GM19240 (cell line): ENCODE data around the gene MSH2.
A peak's percentile ranks its signal among the peaks of the same experiment; 100 is the strongest.

Source experiments
- DNase-seq: peaks from one replicate; pipeline ENCODE4 v3.0.0; 2011; ENCODE audit warnings: low spot score; ENCODE audit not compliant: insufficient read length

Gene MSH2

GRCh38 chr2:47504174-47504810 lies 101.3 kb downstream of the MSH2 start:
- no peak for DNase-seq

DNA sequence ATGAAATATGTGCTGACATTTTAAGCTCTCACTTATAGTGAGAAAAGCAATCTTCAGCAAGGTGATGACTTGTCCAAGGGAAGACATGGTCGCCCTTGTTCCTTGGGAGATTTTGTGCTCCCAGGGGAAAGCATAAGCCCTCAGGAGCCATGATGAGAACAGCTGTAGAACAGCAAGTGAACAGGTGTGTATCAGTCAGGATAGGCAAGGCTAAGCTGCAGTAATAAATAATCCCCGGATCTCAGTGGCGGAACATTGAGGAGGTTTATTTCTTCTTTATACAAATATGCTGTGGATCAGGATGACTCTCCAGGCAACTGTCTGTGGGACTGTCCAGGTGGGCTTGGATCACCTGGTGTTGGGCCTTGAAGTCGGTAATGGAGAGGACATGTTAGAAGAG lies 103.1 kb downstream of the MSH2 start:
- DNase-seq = no peak

DNA sequence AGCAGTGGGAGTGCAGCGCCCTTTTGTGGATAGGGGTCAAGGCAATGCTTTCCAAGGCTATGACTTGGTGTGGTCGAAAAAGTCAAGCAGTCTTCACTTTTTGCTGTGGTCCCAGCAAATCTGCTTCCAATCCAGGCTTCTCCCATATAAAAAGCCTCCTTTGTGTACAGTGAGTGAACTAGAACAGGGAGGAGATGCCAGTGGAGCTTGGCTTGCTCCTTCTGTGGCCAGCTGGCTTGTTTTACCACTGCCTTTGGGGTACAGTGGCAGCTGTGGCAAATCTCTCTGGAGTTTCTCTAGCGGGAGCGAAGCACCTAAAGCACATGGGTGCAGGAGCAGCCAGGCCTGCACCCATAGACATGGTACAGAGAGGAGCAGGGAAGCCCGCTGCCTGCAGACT lies 103.5 kb downstream of the MSH2 start:
- DNase-seq = no peak

GRCh38 chr2:47508080-47508479 lies 105.1 kb downstream of the MSH2 start:
- no peak for DNase-seq

GRCh38 chr2:47508641-47509040 lies 105.7 kb downstream of the MSH2 start:
- DNase-seq = no peak

DNA sequence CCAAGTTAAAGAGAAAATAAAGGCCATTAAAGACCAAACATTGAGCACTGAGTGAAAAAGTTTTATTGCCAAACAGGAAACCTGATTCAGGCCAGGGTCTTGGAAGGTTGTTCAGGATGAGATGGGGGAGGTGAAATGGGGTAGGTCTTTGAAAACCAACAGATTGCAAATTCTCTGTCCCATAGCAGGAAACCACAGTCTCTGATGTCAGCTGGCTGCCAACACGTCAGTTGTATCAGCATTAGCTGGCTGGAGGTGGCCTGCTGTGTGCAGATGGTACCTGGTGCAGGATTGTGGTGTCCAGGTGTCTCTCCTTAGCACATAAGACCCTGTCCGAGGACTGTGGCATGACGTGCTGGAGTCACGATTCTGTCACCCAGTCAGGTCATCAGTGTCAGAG lies 106.3 kb downstream of the MSH2 start:
- no peak for DNase-seq

DNA sequence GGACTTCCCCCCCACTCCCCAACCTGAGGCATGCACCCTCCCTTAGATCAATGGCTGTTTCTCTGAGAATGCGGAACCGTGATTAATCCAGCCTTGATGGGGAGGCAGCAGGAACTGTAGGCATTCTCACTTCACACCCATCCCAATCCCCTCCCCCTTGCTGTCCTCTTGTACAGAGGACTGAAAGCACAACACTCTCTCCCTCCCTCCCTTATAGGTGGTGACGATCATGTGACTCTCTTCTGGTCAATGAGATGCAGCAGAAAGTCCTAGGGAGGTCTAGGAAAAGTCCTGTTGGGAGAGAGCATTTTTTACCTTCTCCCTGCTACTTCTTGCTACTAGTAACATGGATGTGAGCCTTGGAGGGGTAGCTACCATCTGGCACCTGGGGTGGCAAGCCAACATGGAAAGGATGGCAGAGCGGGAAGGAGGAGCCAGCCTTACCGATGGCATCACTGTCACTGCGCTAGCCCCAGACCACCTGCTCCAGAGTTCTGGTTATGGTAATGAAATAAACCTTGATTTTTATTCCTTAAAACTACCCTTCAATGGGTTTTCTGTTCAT lies 106.9 kb downstream of the MSH2 start:
- no peak for DNase-seq

DNA sequence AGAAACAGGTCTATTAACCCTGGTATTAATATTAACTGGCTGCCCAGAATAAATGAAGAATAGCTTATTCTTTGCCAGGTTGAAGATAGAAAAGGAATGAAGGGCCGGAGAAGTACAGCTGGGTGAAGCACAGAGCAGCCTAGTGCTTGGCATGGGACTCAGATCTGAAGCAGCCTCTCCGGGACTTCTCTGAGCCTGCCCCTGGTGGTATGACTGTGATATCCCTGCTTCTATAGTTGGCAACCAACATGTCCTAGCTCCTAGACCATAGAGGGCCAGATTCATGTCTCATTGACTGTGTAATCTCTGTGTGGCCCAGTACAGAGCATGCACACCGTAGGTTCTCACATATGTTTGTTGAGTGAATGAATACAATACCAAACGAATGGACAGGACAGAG lies 107.8 kb downstream of the MSH2 start:
- no peak for DNase-seq

GRCh38 chr2:47512581-47513083 lies 109.7 kb downstream of the MSH2 start:
- DNase-seq = no peak

GRCh38 chr2:47513981-47514520 lies 111.1 kb downstream of the MSH2 start:
- DNase-seq = no peak

DNA sequence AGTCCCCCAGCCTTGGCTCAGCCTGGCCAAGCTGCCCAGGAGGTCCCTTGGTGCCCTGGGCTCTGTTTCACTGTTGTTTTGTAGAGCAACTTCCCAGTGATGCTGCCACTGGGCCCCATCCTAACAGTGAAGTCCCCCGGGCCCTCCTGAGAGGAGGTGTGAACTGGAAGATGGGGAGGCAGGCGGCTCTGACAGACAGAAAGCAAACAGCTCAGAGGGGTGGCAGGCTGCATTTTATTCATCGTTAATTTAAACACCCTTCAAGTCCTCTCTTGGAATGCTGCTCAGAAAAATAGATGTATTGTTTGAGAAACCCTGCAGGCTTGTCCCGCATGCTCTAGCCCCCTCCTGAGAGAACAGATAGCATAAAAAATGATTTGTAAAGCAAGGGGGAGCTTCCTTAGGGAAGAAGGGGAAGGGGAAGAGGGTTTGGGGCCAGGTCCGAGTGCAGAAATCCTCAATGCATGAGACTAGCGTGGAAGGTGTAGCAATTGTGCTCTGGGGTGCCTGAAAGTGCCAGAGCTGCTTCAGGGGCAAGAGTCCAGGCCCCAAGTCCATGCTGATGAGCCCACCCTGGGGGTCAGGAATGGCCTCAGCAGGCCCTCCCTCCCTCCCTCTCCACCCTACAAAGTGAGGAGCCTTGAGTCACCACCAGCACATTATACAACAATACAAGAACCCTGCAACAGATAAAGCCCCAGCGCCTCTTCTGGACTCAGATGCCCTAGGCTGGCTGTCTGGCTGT lies 113.6 kb downstream of the MSH2 start:
- no peak for DNase-seq

DNA sequence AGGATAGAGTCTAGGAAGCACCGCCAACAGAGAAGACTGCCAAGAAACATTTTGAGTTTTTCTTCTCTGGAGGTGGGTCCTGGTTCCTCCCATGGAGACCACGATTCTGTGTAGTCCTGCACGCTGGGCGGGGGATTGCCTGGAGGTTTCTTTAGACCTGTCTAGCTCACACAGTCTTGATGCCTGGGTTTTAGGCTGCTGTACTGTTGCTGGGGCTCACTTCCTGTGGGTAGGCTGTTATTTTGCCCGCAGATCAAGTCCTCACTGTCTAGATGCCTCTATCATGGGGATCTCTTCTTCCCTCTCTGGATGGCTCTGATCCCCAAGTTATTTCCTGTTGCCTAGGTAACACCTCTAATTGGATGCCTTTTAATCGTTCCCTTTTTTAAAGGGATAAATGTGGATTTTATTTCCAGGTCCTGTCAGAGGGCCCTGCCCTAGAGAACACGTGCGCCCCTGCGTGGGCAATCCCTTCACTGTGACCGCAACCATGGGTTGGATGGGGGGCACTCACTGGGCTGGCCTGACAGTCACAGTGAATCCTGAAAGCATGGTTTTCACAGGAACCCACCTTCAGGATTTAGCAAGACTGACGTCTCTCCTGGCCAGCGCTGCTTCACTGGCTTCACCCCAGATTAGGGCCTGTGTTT lies 115.7 kb downstream of the MSH2 start:
- DNase-seq = no peak

- DNase-seq = no peak
Measured at GRCh38 chr2:47519147-47519537, 116.2 kb downstream of the MSH2 start.

GRCh38 chr2:47519604-47520301 lies 116.8 kb downstream of the MSH2 start:
- no peak for DNase-seq

- no peak for DNase-seq
Measured at GRCh38 chr2:47520302-47520630, 117.3 kb downstream of the MSH2 start.

DNA sequence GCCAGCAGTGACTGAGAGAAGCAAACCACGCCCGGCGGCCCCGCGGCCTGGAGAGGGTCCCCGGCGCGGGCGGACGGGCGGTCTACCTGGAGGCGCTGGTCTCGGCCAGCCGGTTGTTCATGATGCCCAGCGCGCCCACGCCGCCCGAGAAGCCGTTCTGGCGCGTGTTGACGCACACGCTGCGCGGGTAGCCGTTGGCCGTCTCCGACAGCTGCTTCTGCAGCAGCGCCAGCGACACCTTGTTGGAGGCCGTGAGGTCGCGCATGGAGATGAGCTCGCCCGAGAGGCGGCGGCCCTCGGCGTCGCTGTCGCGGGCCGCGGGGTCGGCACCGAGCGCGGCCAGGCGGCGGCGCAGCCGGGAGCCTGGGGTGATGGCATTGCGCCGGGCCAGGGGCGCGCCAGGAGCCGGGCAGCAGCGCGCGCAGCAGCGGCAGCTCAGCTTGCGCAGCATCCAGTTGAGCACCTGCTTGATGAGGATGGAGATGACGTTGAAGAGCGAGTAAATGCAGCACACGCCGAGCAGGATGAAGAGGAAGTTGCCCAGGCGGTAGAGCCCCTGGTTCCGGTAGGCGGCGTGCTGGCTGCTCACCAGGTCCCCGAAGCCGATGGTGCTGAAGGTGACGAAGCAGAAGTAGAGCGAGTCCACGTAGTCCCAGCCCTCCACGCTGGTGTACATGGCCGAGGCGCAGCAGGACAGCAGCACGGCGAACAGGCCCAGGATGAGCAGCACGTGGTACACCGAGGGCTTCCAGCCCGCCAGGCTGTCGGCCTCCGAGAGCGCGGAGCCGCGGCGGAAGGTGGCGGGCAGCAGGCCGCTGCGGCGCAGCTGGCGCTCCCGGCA lies 118.1 kb downstream of the MSH2 start:
- peak; percentile 66 for DNase-seq

DNA sequence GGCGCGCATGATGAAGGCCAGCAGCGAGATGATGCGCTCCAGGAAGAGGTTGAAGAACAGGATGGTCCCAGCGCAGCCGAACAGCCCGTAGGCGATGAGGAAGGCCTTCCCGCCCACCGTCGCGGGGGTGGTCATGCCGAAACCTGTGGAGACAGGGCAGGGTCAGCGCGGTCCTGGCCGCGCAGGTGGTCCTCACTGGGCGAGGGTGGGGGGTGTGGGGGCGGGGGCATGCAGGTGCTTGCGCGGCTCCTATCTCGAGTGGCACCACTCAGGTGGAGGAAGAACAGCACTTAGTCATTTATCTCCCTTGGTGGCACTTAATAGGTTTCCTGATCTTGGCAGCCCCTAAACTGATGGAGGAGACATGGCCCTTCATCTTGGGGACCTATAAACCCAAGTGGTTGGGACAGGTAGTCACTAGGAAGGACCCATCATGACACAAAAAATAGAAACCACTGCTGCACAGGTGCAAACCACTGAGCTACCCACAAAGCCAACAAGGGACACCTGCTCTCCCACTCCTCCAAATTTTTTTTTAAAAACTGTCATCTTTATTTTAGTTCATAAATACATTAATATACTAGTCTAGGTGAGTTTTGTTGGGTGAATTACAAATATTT lies 118.8 kb downstream of the MSH2 start:
- no peak for DNase-seq

DNA sequence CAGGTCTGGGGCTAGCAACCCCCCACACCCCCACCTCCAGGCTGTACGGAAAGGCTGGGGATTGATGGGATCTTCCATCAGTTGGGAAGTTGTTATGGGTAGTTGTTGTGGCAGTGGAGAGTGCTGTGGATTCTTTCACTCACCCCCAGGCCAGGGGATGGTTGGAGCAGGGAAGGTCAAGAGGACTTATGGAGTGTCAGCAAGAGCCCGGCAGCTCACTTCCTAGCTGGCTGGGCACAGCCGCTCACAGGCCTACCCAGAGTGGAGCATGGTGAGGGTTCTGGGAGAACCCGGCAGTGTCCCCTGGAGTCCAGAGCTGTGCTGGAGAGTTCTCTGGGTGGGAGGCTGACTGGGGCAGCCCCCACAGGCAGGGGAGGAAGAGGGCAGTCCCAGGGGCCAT lies 122.2 kb downstream of the MSH2 start:
- DNase-seq = no peak

DNA sequence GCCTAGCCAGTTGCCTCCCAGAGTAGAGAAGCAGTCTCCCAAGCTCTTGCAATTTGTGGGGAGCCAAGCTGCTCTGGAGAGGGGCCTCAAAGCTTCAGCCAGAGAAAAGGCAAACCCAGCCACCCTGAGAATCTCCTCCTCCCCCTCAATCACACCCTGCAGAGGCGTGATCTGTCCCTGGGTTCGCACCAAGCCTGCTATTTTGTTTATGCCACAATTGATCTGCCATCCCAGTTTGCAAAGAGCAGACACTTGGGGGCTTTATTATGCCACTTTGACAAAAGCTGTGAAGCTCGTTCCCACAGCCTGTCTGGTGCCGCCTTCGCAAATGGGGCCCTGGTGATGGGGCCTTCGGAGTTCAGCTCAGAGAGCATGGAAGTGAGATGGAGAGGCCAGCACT lies 125.5 kb downstream of the MSH2 start:
- DNase-seq = no peak

DNA sequence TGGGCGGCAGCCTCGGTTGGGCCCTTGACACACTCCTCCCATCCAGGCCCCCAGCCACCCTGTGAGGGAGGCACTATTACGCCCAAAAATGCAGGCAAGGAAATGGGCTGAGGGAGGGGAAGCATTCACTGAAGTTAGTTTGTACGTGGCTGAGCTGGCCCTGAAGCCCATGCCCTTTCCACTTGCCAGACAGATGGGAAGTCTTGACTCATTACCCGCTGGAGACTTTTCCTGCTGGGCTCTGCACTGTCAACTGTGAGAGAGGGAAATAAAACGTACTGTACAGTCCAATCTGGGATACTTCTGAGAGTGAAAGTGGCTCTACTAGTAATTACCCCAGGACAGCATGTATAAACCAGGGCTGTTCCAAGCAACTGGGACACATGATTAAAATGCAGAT lies 125.9 kb downstream of the MSH2 start:
- DNase-seq = no peak
